ENCODE results near the gene DNHD1.

DNA sequence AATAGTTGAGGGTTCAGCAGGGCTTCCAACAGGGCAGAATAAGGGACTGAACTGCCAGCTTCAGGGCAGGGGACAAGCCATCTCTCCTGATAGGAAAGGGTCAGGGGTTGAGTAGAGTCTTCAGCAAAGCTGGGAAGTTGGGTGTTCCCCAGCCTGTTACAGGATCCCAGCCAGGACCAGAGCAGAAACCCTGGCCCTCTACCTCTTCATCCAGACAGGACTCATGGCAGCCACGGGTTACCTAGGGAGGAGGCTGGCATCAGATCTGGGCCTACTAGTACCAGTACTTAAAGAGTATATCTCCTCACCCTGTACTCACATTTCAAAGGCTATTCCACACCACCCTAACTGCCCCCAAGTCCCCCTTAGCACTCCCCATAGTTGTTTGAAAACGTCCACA, 117.4 kb downstream of the DNHD1 start:
- TF ChIP-seq TAF1 (IDR thresholded peaks at IDR 0.05; ENCODE audit: low read depth), result no peak
- TF ChIP-seq, protein P1, sequence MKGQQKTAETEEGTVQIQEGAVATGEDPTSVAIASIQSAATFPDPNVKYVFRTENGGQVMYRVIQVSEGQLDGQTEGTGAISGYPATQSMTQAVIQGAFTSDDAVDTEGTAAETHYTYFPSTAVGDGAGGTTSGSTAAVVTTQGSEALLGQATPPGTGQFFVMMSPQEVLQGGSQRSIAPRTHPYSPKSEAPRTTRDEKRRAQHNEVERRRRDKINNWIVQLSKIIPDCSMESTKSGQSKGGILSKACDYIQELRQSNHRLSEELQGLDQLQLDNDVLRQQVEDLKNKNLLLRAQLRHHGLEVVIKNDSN (IDR thresholded peaks at IDR 0.05), result no peak
- no peak for TF ChIP-seq CEBPB (IDR thresholded peaks at IDR 0.05)

Data from Ishikawa (cell line).